C4-2B (cell line): ENCODE results near the gene RBMS3.
"Not testable (repeated sequence)": the region's sequence is repeated elsewhere in the genome, so short reads cannot be mapped to it uniquely, and the experiment has no call there.

ENCODE experiments used
- H3K27ac ChIP-seq: fragments of 450-650 bp; 2 replicates; pipeline ENCODE4 v1.5.1; 2017
- CTCF ChIP-seq: fragments of 450-650 bp; conservative IDR thresholded peaks from 2 replicates; pipeline ENCODE4 v1.5.1; 2017; ENCODE audit warnings: mild to moderate bottlenecking
- ZFX ChIP-seq: fragments of 450-650 bp; IDR thresholded peaks from 2 replicates; pipeline ENCODE4 v1.6.1; 2017

RBMS3 gene

GRCh38 chr3:30017901-30018300 lies 737.0 kb downstream of the RBMS3 start:
- no peak overlapping the region for H3K27ac ChIP-seq
- TF ChIP-seq ZFX (no peak), CTCF (no peak)

- H3K27ac ChIP-seq, result no peak overlapping the region
- TF ChIP-seq CTCF, result no peak
- TF ChIP-seq ZFX, result no peak
These were observed 739.5 kb downstream of the RBMS3 start for GRCh38 chr3:30020380-30020779.

DNA sequence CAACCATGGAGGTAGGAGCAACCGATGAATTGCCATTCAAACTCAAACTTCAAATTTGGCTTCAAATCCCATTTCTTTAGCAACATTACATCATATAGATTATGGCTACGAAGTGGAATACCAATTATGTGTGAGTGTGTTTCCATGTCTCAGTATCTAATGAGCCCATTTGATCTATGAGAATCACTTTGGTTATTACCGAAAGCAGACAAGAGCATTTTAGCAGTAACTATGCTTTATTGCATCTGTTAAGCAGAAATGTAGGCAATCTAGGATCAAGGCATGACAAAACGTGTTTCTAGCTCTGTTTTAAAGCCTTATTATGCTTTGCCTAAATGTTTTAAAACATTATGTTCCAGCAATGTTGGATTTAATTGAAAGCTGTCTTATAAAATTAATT lies 743.6 kb downstream of the RBMS3 start:
- TF ChIP-seq ZFX (no peak), CTCF (no peak)
- H3K27ac ChIP-seq, result no peak overlapping the region

DNA sequence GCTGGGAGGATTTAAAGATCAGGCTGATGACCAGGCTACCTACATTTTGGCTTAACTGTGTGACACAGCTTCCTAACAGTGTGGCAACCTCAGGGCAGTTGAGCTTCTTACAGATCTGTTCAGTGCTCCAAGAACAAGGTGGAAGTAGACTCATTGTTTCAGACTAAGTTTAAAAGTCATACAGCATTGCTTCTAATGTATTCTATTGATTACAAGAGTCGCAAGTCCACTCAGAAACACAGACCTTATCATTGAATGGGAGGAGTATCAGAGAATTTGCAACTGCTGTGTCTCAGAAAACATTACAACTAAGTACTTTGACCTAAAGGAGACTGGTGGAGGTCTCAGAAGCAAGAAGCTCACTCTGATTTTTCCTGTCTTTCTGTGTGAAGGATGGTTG lies 746.0 kb downstream of the RBMS3 start:
- TF ChIP-seq CTCF (no peak), ZFX (no peak)
- no peak overlapping the region for H3K27ac ChIP-seq

- H3K27ac ChIP-seq, result no peak overlapping the region
- no peak for TF ChIP-seq ZFX
- TF ChIP-seq CTCF, result no peak
These were observed 753.5 kb downstream of the RBMS3 start for GRCh38 chr3:30034246-30034991.

GRCh38 chr3:30035935-30036567 lies 755.2 kb downstream of the RBMS3 start:
- TF ChIP-seq ZFX (no peak), CTCF (no peak)
- no peak overlapping the region for H3K27ac ChIP-seq

DNA sequence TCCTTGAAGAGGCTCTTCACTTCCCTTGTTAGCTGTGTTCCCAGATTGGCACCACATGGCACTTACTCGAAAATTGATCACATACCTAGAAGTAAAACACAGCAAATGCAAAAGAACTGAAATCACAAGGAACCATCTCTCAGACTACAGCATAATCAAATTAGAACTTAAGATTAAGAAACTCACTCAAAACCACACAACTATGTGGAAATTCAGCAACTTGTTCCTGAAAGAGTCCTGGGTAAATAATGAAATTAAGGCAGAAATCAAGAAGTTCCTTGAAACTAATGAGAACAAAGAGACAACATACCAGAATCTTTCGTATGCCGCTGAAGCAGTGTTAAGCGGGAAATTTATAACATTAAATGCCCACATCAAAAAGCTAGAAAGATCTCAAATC lies 759.3 kb downstream of the RBMS3 start:
- H3K27ac ChIP-seq, result no peak overlapping the region
- TF ChIP-seq CTCF, result no peak
- TF ChIP-seq ZFX, result no peak

DNA sequence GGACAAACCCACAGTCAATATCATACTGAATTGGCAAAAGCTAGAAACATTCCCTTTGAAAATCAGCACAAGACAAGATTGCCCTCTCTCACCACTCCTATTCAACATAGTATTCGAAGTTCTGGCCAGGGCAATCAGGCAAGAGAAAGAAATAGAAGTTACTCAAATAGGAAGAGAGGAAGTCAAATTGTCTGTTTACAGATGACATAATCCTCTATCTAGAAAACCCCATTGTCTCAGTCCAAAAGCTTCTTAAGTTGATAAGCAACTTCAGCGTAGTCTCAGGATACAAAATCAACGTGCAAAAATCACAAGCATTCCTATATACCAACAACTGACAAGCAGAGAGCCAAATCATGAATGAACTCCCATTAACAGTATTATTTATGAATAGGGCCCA lies 760.6 kb downstream of the RBMS3 start:
- H3K27ac ChIP-seq, result not testable (repeated sequence)
